Measurements from ENCODE around the gene MOB4. TPM values are rescaled to one million over a fixed set of nuclear protein-coding genes. Genes with fewer than 3 reads are reported as not detected.

MOB4 gene
- total and polyA plus RNA-seq, 11 donors, result 19.6 to 48.9 (median 35.2) TPM

- Histone ChIP-seq H3K4me1 (peaks cover 8 to 61% (median 36%) of the 10 kb centered on the region in 12 donors), H3K36me3 (peaks cover 0 to 68% (median 60%) of the 10 kb centered on the region in 9 donors), H3K4me3 (peak overlapping the region; percentile 40 to 96 (median 81)), H3K27me3 (no peaks in the 10 kb centered on the region), H3K9me3 (no peaks in the 10 kb centered on the region), H3K27ac (peak overlapping the region; percentile 70 to 99 (median 96))
- DNase-seq, result peak; percentile 48 to 77 (median 71)
- intact Hi-C loops (cut with DNase I), result loop anchor here in 5 of 10 donors (1.0 to 10.0 kb wide), 6 partner anchors 46 to 276 kb away; partner anchors contain the start of genes COQ10B (in 2 of the 5) and MARS2 (in 1 of the 5)
- ATAC-seq, result peak in 3 of 4 donors; percentile 8 to 41 (median 22)
- TF ChIP-seq POLR2A (IDR thresholded peaks at IDR 0.05) (no peak), CTCF (IDR thresholded peaks at IDR 0.05) (no peak)
- 0 to 1% (median 0%) methylated on average over 35 to 46 of the region's 46 CpGs for WGBS, 4 donors
Observed at GRCh38 chr2:197498937-197499593, 16.8 kb upstream of the MOB4 start.

GRCh38 chr2:197499594-197500502 is 16.0 kb upstream of the MOB4 start, which contains the start of the genes HSPD1 and HSPE1:
TSS of gene HSPD1 (minus strand) at chr2:197499840. CDS start at chr2:197498848, 992 bp downstream.
TSS of gene HSPE1 (plus strand) at chr2:197500379. CDS start at chr2:197500437, 58 bp downstream.
- 0 to 1% (median 0%) methylated on average over 34 to 104 of the region's 104 CpGs for WGBS, 4 donors
- peaks cover 8 to 61% (median 36%) of the 10 kb centered on the region in 12 donors for H3K4me1 ChIP-seq

GRCh38 chr2:197500503-197501131 is 15.2 kb upstream of the MOB4 start:
- TF ChIP-seq CTCF (IDR thresholded peaks at IDR 0.05), result no peak
- TF ChIP-seq POLR2A (IDR thresholded peaks at IDR 0.05), result no peak
- Histone ChIP-seq H3K4me3 (peak overlapping the region; percentile 56 to 96 (median 81)), H3K27ac (peak overlapping the region; percentile 79 to 99 (median 96)), H3K4me1 (peaks cover 5 to 56% (median 36%) of the 10 kb centered on the region in 12 donors), H3K9me3 (no peaks in the 10 kb centered on the region), H3K36me3 (peaks cover 0 to 67% (median 59%) of the 10 kb centered on the region in 9 donors), H3K27me3 (no peaks in the 10 kb centered on the region)
- ATAC-seq, result peak in 3 of 4 donors; percentile 5 to 10 (median 5)
- no peak for DNase-seq
- WGBS, 4 donors, result 0 to 1% (median 0%) methylated on average over 21 to 30 of the region's 30 CpGs
- intact Hi-C loops (cut with DNase I), result loop anchor here in 7 of 10 donors (1.0 to 10.0 kb wide), 9 partner anchors 14 to 278 kb away; partner anchors contain the start of genes COQ10B (in 5 of the 7) and MARS2 (in 2 of the 7)

More at GRCh38 chr2:197499594-197500502, 16.0 kb upstream of the MOB4 start, which contains the start of the genes HSPD1 and HSPE1:
- peak within 1 kb of the TSS; percentile 56 to 96 (median 81) for H3K4me3 ChIP-seq
- intact Hi-C loops (cut with DNase I), result loop anchor here in 8 of 10 donors (1.0 to 10.0 kb wide), 14 partner anchors 15 to 279 kb away; partner anchors contain the start of genes COQ10B (in 7 of the 8) and MARS2 (in 3 of the 8)
- DNase-seq (peak; percentile 98 to 99 (median 99)), ATAC-seq (peak; percentile 96 to 98 (median 97))
- H3K27me3 ChIP-seq, result no peaks in the 10 kb centered on the region
- no peaks in the 10 kb centered on the region for H3K9me3 ChIP-seq
- peak; percentile 19 to 89 for TF ChIP-seq POLR2A (IDR thresholded peaks at IDR 0.05)
- peak in 1 of 12 donors; percentile 14 for TF ChIP-seq CTCF (IDR thresholded peaks at IDR 0.05)
- H3K27ac ChIP-seq, result peak within 1 kb of the TSS; percentile 79 to 99 (median 96)
- H3K36me3 ChIP-seq, result peaks cover 0 to 68% (median 60%) of the 10 kb centered on the region in 9 donors
